T follicular helper cell (primary cell): ENCODE measurements around the gene MKLN1.

ENCODE experiments used
- DNase-seq: peaks from one replicate; pipeline ENCODE4 v3.0.0-alpha.2; 2020; ENCODE audit warnings: low read depth

MKLN1 gene

DNA sequence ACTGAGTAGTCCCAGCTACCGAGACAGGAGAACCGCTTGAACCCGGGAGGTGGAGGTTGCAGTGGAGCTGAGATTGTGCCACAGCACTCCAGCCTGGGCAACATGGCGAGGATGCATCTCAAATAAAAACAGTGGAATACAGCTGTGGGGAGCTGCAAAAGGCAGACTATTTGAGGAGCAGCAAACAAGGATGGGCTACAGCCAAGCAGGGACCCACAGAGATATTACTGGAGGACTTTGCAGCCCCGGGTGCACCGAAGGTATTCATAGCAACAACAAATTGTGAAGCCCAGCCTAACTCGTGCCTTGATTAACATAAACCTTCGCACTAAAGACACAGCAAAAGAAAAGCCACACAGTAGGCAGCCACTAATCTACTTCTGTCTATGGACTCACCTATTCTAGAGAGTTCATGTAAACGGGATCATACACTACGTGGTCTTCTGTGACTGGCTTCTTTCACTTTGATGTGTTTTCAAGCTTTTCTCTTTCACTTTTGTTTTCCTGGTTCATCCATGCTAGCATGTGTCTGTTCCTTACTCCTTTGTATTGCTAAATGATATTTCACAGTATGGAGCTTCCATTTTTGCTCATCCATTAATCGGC lies 194.8 kb downstream of the MKLN1 start:
- DNase-seq = no peak

DNA sequence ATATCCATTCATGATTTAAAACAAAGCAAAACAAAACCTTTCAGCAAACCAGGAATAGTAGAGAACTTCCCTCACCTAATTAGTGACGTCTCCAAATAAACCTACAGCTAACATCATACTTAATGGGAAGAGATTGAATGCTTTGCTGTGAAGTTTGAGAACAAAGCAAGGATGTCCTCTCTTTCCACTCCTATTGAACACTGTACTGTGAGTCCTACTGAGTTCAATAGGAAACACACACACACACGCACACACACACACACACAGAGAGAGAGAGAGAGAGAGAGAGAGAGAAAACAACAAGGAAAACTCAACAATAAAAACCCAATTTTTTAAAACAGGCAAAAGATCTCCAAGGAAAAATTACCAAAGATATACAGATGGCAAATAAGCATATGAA lies 196.4 kb downstream of the MKLN1 start:
- DNase-seq = no peak

DNA sequence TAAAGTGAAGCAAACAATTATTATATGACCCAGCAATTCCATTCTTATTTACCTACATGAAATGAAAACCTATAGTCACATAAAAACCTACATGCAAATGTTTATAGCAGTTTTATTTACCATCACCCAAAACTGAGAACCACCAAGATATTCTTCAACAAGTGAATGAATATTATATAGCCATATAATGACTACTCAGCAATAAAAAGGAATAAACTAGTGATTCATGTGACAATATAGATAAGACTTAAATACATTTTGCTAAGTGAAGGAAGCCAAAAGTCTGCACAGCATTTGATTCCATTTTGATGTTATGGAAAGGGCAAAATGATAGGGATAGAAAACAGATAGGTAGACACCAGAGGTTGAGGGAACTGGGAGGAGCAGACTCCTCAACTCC lies 197.0 kb downstream of the MKLN1 start:
- no peak for DNase-seq

DNA sequence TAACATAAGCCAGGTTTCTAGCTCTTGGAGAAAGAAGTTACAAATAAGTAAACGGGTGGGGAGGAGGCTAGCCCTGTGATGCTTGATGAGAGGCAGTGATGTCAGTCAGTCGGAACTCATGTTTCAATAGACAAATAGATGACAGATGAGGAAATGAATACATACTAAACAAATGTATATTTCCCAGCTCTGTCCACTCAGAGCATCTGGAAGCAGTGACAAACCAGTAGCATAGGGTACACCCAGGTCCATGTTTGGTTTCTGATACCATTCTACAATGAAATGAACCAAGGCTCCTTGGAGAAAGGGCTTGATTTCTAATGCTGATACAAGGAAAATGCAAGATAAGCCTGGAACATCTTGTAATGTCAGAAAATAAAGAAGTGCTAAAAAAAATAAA lies 198.1 kb downstream of the MKLN1 start:
- DNase-seq = no peak

GRCh38 chr7:131527456-131527855 lies 199.8 kb downstream of the MKLN1 start:
- DNase-seq = no peak

- no peak for DNase-seq
Observed at GRCh38 chr7:131529179-131529578, 201.5 kb downstream of the MKLN1 start.

GRCh38 chr7:131529617-131530016 lies 201.9 kb downstream of the MKLN1 start:
- DNase-seq = no peak

DNA sequence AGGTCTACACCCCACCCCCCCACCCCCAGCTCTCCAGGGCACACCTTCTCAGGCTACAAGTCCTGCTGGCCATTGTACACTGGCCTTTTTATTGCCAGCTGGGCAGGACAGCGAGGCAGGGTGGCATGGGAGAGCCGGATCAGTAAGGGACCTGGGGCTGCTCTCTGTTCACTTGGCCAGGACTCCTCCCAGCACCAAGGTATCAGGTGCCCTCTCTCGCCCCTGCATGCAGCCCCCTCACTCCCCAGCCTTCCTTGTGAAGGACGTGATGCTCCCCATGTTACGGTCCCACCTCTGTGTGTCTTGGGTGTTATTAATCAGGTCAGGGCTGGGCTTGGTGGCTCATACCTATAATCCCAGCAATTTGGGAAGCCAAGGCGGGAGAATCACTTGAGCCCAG lies 202.5 kb downstream of the MKLN1 start:
- no peak for DNase-seq

- no peak for DNase-seq
Observed at GRCh38 chr7:131532570-131533091, 205.0 kb downstream of the MKLN1 start.

- DNase-seq = no peak
Observed at GRCh38 chr7:131533151-131533559, 205.5 kb downstream of the MKLN1 start.

GRCh38 chr7:131533566-131534561 lies 206.2 kb downstream of the MKLN1 start:
- no peak for DNase-seq

- no peak for DNase-seq
Observed at GRCh38 chr7:131536361-131536849, 208.7 kb downstream of the MKLN1 start.

DNA sequence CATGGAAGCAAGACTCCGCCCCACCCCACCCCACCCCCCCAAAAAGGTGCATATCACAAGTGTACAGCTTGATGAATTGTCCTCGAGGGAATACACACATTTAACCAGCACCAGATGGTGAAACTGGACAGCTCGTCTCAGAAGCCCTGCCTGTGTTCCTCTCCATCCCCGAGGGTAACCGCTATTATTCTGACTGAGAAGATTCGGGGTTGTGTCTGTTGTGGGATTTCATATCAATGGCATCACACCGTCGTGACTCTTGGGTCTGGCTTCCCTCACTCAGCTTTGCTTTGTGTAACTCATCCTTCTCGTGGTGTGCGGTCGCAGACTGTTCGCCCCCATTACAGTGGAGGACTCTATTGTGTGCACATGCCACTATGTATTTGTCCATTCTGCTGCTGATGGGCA lies 209.9 kb downstream of the MKLN1 start:
- DNase-seq = no peak

GRCh38 chr7:131538071-131538812 lies 210.6 kb downstream of the MKLN1 start:
- DNase-seq = no peak

GRCh38 chr7:131538813-131539179 lies 211.1 kb downstream of the MKLN1 start:
- DNase-seq = no peak

GRCh38 chr7:131540491-131541162 lies 213.0 kb downstream of the MKLN1 start:
- DNase-seq = no peak

- DNase-seq = no peak
Observed at GRCh38 chr7:131543298-131543697, 215.6 kb downstream of the MKLN1 start.

DNA sequence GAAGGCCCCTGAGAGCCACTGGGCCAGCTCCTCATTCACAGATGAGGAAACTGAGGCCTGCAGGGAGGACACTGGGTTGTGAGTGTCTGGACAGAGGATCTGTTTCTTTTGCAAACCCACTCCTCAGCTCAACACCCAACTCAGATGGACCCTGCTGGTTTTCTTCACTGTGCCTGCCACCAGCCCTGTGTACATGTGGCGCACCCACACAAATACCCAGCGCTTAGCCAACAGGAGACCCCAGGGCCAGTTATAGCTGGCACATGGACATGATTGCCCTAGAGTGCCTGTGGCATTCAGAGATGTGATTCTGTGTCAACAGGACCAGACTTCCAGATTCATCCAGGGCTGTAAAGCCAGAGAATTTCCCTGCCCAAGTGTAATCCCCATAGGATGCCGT lies 216.3 kb downstream of the MKLN1 start:
- no peak for DNase-seq

GRCh38 chr7:131544449-131545301 lies 217.0 kb downstream of the MKLN1 start:
- DNase-seq = no peak

DNA sequence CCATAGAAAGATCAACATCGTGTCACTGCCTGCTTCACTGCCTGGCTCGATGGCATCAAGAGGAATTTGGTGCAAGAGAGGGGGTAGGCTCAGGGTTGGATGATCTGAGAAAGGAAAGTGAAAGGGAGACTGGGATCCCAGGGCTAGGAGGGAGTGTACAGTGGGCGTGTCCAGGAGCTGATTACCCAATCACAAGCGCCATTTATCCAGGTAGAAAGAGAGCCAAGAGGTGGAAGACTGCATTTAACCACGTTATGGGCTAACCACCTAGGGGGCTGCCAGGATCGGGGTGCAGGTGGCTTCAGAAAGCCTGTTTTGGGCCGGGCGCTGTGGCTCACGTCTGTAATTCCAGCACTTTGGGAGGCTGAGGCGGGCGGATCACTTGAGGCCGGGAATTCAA lies 218.4 kb downstream of the MKLN1 start:
- DNase-seq = no peak
